Mucosa of descending colon (tissue), 3 donors: Measurements from ENCODE around the gene UPP1. TPM values are rescaled to one million over a fixed set of nuclear protein-coding genes. Genes with fewer than 3 reads are reported as not detected.
"Not testable (repeated sequence)": the region's sequence is repeated elsewhere in the genome, so short reads cannot be mapped to it uniquely, and the experiment has no call there.

ENCODE experiments used
- ATAC-seq: fragments of 200-7000 bp; cut with Tn5 transposase; one replicate; pipeline ENCODE4 v1.9.1; 2020; ENCODE audit warnings: mild to moderate bottlenecking, moderate library complexity
- DNase-seq, 3 donors: peaks; one replicate each; pipeline ENCODE4 v3.0.0-alpha.2; 2020
- H3K36me3 ChIP-seq: fragments of 200-600 bp; one replicate; pipeline ENCODE4 v1.8.0; 2021; ENCODE audit warnings: low read depth, mild to moderate bottlenecking
- H3K4me1 ChIP-seq: fragments of 200-600 bp; one replicate; pipeline ENCODE4 v1.8.0; 2021; ENCODE audit warnings: low read depth, mild to moderate bottlenecking
- H3K4me3 ChIP-seq: fragments of 200-600 bp; one replicate; pipeline ENCODE4 v1.8.0; 2021; ENCODE audit warnings: mild to moderate bottlenecking
- H3K9me3 ChIP-seq: fragments of 200-600 bp; one replicate; pipeline ENCODE4 v1.8.0; 2021; ENCODE audit warnings: mild to moderate bottlenecking
- intact Hi-C, 2 donors: fragments of 100-400 bp; cut with DNase I in 1 of 2; cut with micrococcal nuclease in 1 of 2; formaldehyde crosslinking; loops; one replicate each; pipeline versions ENCODE4 v1.11.0 to v1.11.1; 2022; cut with DNase I, micrococcal nuclease
- total RNA-seq, 3 donors: library from RNA; stranded (reverse); fragmentation: NEBNext Ultra II Directional in 2 of 3; extraction: Animal tissue kit (Norgen Biotek cat#: 25700) in 2 of 3; gene quantifications; one replicate each; pipeline versions ENCODE4 v1.2.1 to v1.2.4, GENCODE V29; 2021 to 2023
- TF ChIP-seq, protein P1 (sequence below): fragments of 200-600 bp; IDR thresholded peaks from one replicate; pipeline ENCODE4 v1.8.0; 2022; ENCODE audit warnings: antibody characterized with exemption, mild to moderate bottlenecking
- donor health status: DM: no; HTN: no; CAD: no; lungs with moderate emphysema.
- donor health status: DM: no; HTN: no; CAD: no.
- donor health status: DM: no; HTN: yes; CAD: no.

Gene UPP1
- total RNA-seq, 3 donors from 2014 or later = 30.7 to 63.6 (median 51.0) TPM

DNA sequence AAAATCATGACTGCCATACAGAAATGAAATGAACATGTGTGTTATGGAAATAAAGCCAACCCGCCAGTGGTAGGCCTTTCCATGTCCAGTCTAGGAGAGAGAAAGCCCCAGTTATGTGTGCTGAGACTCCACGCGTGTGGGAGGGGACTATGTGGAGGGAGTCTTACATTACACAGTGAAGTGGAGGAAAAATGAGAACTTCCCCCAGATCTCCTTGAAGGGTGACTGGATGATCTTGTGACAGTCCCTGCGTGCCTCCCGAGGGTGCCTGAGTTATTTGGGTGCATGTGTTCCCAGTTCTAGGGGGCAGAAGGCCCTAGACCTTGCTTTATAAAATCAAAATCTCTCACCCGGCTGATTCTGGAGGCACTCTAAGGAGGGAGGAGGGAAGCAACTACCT lies 24.2 kb downstream of the UPP1 start:
- no peak overlapping the region for H3K4me3 ChIP-seq
- no peaks in the 10 kb centered on the region for H3K36me3 ChIP-seq
- intact Hi-C loops = loop anchor here in 1 of 2 donors (5.0 kb wide), 1 partner anchor 166 kb away; the partner anchor contains the start of gene PKD1L1
- DNase-seq (no peak), ATAC-seq (no peak)
- H3K9me3 ChIP-seq = no peaks in the 10 kb centered on the region
- TF ChIP-seq, protein P1, sequence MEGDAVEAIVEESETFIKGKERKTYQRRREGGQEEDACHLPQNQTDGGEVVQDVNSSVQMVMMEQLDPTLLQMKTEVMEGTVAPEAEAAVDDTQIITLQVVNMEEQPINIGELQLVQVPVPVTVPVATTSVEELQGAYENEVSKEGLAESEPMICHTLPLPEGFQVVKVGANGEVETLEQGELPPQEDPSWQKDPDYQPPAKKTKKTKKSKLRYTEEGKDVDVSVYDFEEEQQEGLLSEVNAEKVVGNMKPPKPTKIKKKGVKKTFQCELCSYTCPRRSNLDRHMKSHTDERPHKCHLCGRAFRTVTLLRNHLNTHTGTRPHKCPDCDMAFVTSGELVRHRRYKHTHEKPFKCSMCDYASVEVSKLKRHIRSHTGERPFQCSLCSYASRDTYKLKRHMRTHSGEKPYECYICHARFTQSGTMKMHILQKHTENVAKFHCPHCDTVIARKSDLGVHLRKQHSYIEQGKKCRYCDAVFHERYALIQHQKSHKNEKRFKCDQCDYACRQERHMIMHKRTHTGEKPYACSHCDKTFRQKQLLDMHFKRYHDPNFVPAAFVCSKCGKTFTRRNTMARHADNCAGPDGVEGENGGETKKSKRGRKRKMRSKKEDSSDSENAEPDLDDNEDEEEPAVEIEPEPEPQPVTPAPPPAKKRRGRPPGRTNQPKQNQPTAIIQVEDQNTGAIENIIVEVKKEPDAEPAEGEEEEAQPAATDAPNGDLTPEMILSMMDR = no peak
- no peaks in the 10 kb centered on the region for H3K4me1 ChIP-seq

DNA sequence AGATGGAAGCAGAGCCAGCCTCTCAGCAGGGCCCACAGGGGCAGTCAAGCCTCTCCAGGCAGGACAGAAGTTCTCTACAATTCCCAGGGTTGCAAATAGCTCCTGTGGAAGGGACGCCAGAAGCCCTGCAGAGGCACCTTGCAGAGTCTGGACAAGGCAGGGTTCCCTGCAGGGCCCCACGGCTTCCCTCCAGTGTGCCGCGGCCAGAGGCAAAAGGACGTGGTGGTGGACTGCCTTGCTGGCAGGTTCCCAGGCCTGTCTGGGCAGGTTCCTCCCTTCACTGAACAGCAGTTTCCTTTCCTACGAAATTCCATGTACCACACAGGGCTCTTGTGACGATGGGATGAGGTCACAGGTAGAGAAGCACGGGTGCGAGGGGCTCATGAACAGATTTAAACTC lies 25.1 kb downstream of the UPP1 start:
- Histone ChIP-seq H3K36me3 (no peaks in the 10 kb centered on the region), H3K4me3 (no peak overlapping the region), H3K4me1 (no peaks in the 10 kb centered on the region), H3K9me3 (no peaks in the 10 kb centered on the region)
- intact Hi-C loops = loop anchor here in 1 of 2 donors (5.0 kb wide), 1 partner anchor 167 kb away; the partner anchor contains the start of gene PKD1L1
- DNase-seq (no peak), ATAC-seq (no peak)
- TF ChIP-seq, protein P1 = no peak

DNA sequence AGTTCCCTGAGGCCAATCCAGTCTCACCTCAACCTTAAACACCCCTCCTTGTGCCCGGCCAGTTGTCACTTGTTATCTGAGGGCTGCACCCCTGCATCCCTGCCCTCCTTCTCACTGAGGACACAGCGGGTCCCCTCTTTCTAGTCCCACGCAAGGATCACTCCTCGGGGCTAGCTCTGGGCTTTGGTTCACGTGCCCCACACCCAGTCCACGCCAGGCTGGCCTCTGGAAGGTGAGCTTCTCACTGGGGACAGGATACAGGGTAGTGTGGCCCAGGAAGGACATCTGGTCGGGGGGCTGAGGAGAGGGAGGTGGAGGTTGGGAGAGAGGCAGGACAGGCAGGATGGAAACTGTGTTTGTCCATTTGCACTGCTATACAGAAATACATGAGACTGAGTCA lies 25.5 kb downstream of the UPP1 start:
- intact Hi-C loops = loop anchor here in 1 of 2 donors (5.0 kb wide), 1 partner anchor 167 kb away; the partner anchor contains the start of gene PKD1L1
- Histone ChIP-seq H3K4me3 (no peak overlapping the region), H3K4me1 (no peaks in the 10 kb centered on the region), H3K9me3 (no peaks in the 10 kb centered on the region), H3K36me3 (no peaks in the 10 kb centered on the region)
- DNase-seq (no peak), ATAC-seq (no peak)
- TF ChIP-seq, protein P1 = no peak

DNA sequence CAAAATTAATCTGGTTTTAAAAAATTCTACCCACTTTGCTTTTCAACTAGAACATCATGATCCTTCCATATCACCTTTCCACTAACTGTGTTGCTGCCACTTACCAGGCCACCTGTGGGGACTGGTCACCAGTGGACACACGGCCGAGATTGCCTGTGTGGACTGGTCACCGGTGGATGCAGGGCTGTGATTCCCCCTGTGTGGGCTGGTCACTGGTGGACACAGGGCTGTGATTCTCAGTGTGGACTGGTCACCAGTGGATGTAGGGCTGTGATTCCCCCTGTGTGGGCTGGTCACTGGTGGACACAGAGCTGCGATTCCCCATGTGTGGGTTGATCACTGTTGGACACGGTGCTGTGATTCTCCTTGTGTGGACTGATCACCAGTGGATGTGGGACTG lies 27.0 kb downstream of the UPP1 start:
- intact Hi-C loops = no loop called here
- ATAC-seq (no peak), DNase-seq (no peak)
- no peaks in the 10 kb centered on the region for H3K36me3 ChIP-seq
- H3K4me1 ChIP-seq = no peaks in the 10 kb centered on the region
- TF ChIP-seq, protein P1 = no peak
- H3K9me3 ChIP-seq = no peaks in the 10 kb centered on the region
- no peak overlapping the region for H3K4me3 ChIP-seq

DNA sequence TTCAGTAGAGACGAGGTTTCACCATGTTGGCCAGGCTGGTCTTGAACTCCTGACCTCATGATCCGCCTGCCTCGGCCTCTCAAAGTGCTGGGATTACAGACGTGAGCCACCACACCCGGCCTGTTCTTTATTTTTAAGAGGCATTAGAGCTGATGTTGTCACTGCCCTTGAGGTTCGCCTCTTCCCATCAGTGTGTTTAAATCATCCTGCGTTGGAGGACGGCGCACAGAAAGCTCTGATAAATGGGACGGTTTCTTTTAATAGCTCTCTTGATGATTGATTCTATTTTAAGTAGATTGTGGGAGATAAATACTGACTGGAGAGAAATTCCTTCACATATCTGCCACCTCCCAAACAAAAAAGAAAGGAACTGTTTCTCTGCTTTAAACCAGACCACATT lies 29.0 kb downstream of the UPP1 start:
- Histone ChIP-seq H3K9me3 (no peaks in the 10 kb centered on the region), H3K4me3 (no peak overlapping the region), H3K36me3 (no peaks in the 10 kb centered on the region), H3K4me1 (no peaks in the 10 kb centered on the region)
- ATAC-seq (no peak), DNase-seq (no peak)
- intact Hi-C loops = no loop called here
- TF ChIP-seq, protein P1 = no peak

DNA sequence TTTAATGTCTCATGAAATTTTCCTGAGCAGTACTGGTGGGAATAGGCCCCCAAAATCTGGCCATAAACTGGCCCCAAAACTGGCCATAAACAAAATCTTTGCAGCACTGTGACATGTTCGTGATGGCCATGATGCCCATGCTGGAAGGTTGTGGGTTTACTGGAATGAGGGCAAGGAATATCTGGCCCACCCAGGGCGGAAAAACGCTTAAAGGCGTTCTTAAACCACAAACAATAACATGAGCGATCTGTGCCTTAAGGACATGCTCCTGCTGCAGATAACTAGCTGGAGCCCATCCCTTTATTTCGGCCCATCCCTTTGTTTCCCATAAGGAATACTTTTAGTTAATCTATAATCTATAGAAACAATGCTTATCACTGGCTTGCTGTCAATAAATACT lies 31.5 kb downstream of the UPP1 start:
- H3K4me1 ChIP-seq, H3K9me3 ChIP-seq, intact Hi-C loops, H3K36me3 ChIP-seq, ATAC-seq, DNase-seq, H3K4me3 ChIP-seq: not testable (repeated sequence)
